Panc1 (cell line): ENCODE results near the gene BANF2. TPM values are rescaled to one million over a fixed set of nuclear protein-coding genes. Genes with fewer than 3 reads are reported as not detected.

Experiments used
- ATAC-seq: fragments of 200-7000 bp; cut with Tn5 transposase; 2 replicates; pipeline ENCODE4 v1.9.1; 2020; ENCODE audit warnings: mild to moderate bottlenecking, moderate library complexity
- BruUV-seq: library from RNA; stranded (reverse); fragments of 400-500 nt; replicated peaks from 2 replicates; lab custom pipeline; 2021; lab: Mats Ljungman, UMichigan
- CTCF ChIA-PET: fragments of 300-600 bp; sonication (Branson Sonifier 250); formaldehyde crosslinking; loops from one replicate; lab custom pipeline; 2022; ENCODE audit warnings: antibody characterized with exemption; lab: Charles Lee
- POLR2A ChIA-PET: fragments of 300-600 bp; sonication (Branson Sonifier 250); formaldehyde crosslinking; loops from one replicate; lab custom pipeline; 2022; ENCODE audit warnings: antibody characterized with exemption; lab: Charles Lee
- DNase-seq: peaks from one replicate; pipeline ENCODE4 v3.0.0-alpha.2; 2010; ENCODE audit warnings: low read depth, low spot score
- H3K27ac ChIP-seq: 2 replicates; pipeline ENCODE4 v1.5.1; 2011; ENCODE audit warnings: mild to moderate bottlenecking, low read length, inconsistent platforms
- H3K27me3 ChIP-seq: fragments of 200-500 bp; sonication (Bioruptor generic); 2 replicates; pipeline ENCODE4 v1.6.0; 2014; ENCODE audit warnings: low read length, inconsistent platforms; ENCODE audit not compliant: control insufficient read depth, insufficient read depth
- H3K36me3 ChIP-seq: fragments of 200-500 bp; sonication (Bioruptor generic); 2 replicates; pipeline ENCODE4 v1.5.1; 2014; ENCODE audit warnings: inconsistent platforms, mild to moderate bottlenecking, low read length, moderate library complexity; ENCODE audit not compliant: control insufficient read depth, insufficient read depth
- H3K4me1 ChIP-seq: 2 replicates; pipeline ENCODE4 v1.5.1; 2011; ENCODE audit warnings: inconsistent platforms, mild to moderate bottlenecking, low read length, moderate library complexity; ENCODE audit not compliant: control insufficient read depth, insufficient read depth
- H3K4me3 ChIP-seq, 2 experiments: 2 replicates each; pipeline ENCODE4 v1.5.1; 2011 to 2012; ENCODE audit warnings: low read depth in 2 of 2, low read length in 2 of 2, mild to moderate bottlenecking in 2 of 2, inconsistent platforms in 1 of 2, moderate library complexity in 1 of 2
- H3K9me3 ChIP-seq: fragments of 200-500 bp; sonication (Bioruptor generic); 2 replicates; pipeline ENCODE4 v1.5.1; 2014; ENCODE audit warnings: low read depth, mild to moderate bottlenecking, inconsistent platforms, low read length, moderate library complexity; ENCODE audit not compliant: control insufficient read depth, insufficient read depth
- POLR2AphosphoS5 ChIP-seq: IDR thresholded peaks from 2 replicates; pipeline ENCODE4 v1.6.1; 2012; ENCODE audit warnings: mild to moderate bottlenecking, low read depth, low read length, moderate library complexity
- SIN3A ChIP-seq: IDR thresholded peaks from 2 replicates; pipeline ENCODE4 v1.6.1; 2012; ENCODE audit warnings: low read depth, mild to moderate bottlenecking, low read length, moderate library complexity, borderline replicate concordance; ENCODE audit not compliant: insufficient read depth
- TCF7L2 ChIP-seq: IDR thresholded peaks from 2 replicates; pipeline ENCODE4 v1.6.1; 2011; ENCODE audit warnings: mild to moderate bottlenecking, low read depth, low read length, inconsistent platforms
- in situ Hi-C: cut with HindIII; loops from 2 replicates; pipeline ENCODE4 v1.10.0; 2016; ENCODE audit warnings: low sequenced_read_pairs, low pct_unique_long_range_greater_than_20kb
- intact Hi-C: fragments of 100-400 bp; cut with micrococcal nuclease; formaldehyde crosslinking; loops from one replicate; pipeline ENCODE4 v1.10.0; 2022; ENCODE audit not compliant: unreplicated experiment
- total RNA-seq: library from RNA; stranded (reverse); gene quantifications from one replicate; pipeline ENCODE4 v1.2.1, GENCODE V29; 2021; ENCODE audit not compliant: unreplicated experiment
- TF ChIP-seq, protein P1 (sequence below), 2 experiments: IDR thresholded peaks; 2 replicates each; pipeline ENCODE4 v1.6.1; 2011 to 2012; ENCODE audit warnings: low read depth in 2 of 2, control low read depth in 1 of 2, low read length in 1 of 2, mild to moderate bottlenecking in 1 of 2, moderate library complexity in 1 of 2; ENCODE audit not compliant: insufficient read depth in 1 of 2
- TF ChIP-seq, protein P2 (sequence below): fragments of 450-650 bp; IDR thresholded peaks from 2 replicates; pipeline ENCODE4 v1.5.1; 2017; ENCODE audit warnings: mild to moderate bottlenecking

Gene BANF2
- total RNA-seq, 1 experiment from 2014 or later, result not detected

DNA sequence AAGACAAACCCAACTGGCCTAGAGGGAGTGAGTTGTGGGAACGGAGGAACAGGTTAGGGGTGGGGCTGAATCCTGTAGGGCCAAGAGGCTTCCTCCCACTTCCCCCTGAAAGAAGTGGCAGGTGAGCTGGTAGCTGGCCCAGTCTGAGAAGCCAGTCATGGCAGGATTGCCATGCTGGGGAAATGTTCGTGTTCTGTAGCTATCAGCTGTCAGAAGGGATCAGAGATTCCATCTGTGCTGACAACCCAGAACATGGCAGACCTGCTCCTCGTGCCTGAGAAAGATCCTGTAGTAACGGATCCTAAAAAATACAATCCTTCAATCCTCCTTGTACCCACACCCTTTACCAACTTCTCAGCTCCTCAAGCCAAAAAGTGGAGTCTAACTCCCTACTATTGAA, 43.0 kb downstream of the BANF2 start:
- TF ChIP-seq TCF7L2, result no peak
- no peak for TF ChIP-seq SIN3A
- TF ChIP-seq, protein P1, sequence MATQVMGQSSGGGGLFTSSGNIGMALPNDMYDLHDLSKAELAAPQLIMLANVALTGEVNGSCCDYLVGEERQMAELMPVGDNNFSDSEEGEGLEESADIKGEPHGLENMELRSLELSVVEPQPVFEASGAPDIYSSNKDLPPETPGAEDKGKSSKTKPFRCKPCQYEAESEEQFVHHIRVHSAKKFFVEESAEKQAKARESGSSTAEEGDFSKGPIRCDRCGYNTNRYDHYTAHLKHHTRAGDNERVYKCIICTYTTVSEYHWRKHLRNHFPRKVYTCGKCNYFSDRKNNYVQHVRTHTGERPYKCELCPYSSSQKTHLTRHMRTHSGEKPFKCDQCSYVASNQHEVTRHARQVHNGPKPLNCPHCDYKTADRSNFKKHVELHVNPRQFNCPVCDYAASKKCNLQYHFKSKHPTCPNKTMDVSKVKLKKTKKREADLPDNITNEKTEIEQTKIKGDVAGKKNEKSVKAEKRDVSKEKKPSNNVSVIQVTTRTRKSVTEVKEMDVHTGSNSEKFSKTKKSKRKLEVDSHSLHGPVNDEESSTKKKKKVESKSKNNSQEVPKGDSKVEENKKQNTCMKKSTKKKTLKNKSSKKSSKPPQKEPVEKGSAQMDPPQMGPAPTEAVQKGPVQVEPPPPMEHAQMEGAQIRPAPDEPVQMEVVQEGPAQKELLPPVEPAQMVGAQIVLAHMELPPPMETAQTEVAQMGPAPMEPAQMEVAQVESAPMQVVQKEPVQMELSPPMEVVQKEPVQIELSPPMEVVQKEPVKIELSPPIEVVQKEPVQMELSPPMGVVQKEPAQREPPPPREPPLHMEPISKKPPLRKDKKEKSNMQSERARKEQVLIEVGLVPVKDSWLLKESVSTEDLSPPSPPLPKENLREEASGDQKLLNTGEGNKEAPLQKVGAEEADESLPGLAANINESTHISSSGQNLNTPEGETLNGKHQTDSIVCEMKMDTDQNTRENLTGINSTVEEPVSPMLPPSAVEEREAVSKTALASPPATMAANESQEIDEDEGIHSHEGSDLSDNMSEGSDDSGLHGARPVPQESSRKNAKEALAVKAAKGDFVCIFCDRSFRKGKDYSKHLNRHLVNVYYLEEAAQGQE (IDR thresholded peaks at IDR 0.05; ENCODE audit: insufficient read depth in 1 of 2, low read depth in 2 of 2, low read length in 1 of 2), result no peak
- no peak for TF ChIP-seq POLR2AphosphoS5
- TF ChIP-seq, protein P2, sequence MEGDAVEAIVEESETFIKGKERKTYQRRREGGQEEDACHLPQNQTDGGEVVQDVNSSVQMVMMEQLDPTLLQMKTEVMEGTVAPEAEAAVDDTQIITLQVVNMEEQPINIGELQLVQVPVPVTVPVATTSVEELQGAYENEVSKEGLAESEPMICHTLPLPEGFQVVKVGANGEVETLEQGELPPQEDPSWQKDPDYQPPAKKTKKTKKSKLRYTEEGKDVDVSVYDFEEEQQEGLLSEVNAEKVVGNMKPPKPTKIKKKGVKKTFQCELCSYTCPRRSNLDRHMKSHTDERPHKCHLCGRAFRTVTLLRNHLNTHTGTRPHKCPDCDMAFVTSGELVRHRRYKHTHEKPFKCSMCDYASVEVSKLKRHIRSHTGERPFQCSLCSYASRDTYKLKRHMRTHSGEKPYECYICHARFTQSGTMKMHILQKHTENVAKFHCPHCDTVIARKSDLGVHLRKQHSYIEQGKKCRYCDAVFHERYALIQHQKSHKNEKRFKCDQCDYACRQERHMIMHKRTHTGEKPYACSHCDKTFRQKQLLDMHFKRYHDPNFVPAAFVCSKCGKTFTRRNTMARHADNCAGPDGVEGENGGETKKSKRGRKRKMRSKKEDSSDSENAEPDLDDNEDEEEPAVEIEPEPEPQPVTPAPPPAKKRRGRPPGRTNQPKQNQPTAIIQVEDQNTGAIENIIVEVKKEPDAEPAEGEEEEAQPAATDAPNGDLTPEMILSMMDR, result no peak
- ATAC-seq, result no peak; the same call in 1 of the 2 replicates
- no peaks in the 10 kb centered on the region for H3K36me3 ChIP-seq
- no peaks in the 10 kb centered on the region for H3K27me3 ChIP-seq
- H3K27ac ChIP-seq, result no peak overlapping the region
- no peaks in the 10 kb centered on the region for H3K4me1 ChIP-seq
- no peak overlapping the region for H3K4me3 ChIP-seq
- H3K9me3 ChIP-seq, result peaks cover 2% of the 10 kb centered on the region; the same call in 1 of the 2 replicates
- CTCF ChIA-PET, result no interaction called here
- POLR2A ChIA-PET, result no interaction called here
- no peak for DNase-seq
- no TSS peak for BruUV-seq
- in situ Hi-C loops (no loop called here), intact Hi-C loops (no loop called here)

DNA sequence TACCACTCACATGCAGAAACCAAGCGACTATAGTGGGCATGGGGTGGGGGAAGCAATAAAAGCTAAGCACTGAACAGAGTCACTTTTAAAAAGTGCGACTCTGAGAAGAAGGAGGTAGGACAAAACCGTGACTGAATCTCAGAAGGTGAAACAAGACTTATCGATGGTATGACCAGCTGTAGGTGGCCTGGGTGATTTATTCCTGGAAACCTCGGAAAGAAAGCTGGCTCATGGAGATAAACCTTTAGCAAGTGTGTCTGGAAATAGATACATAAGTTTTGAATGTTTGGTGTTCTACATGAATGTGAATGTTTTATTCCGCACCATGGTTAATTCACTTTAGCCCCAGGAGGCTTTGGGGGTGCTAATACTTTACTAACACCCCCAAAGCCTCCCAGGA, 43.9 kb downstream of the BANF2 start:
- H3K4me3 ChIP-seq, result no peak overlapping the region
- no peaks in the 10 kb centered on the region for H3K36me3 ChIP-seq
- H3K27me3 ChIP-seq, result no peaks in the 10 kb centered on the region
- DNase-seq (no peak), ATAC-seq (no peak)
- in situ Hi-C loops (no loop called here), intact Hi-C loops (no loop called here)
- ChIA-PET CTCF (no interaction called here), POLR2A (no interaction called here)
- H3K4me1 ChIP-seq, result no peaks in the 10 kb centered on the region
- no peak overlapping the region for H3K27ac ChIP-seq
- no TSS peak for BruUV-seq
- TF ChIP-seq, protein P1 (IDR thresholded peaks at IDR 0.05; ENCODE audit: insufficient read depth in 1 of 2, low read depth in 2 of 2, low read length in 1 of 2), result no peak
- no peak for TF ChIP-seq SIN3A
- TF ChIP-seq POLR2AphosphoS5, result no peak
- no peak for TF ChIP-seq TCF7L2
- TF ChIP-seq, protein P2, result no peak
- no peaks in the 10 kb centered on the region for H3K9me3 ChIP-seq
